ENCODE results near the gene PRKG1. TPM values are rescaled to one million over a fixed set of nuclear protein-coding genes. Genes with fewer than 3 reads are reported as not detected.

Gene PRKG1
- 0.14 and 0.17 TPM in 2 replicates for total RNA-seq

GRCh38 chr10:51074238-51075028 lies at the start of gene PRKG1:
TSS of gene PRKG1 (plus strand) at chr10:51074487.
- H3K4me3 ChIP-seq (ENCODE audit: low read depth, low read length), result peak within 1 kb of the TSS; percentile 60
- DNase-seq (ENCODE audit: low read depth), result no peak
- TF ChIP-seq CTCF (conservative IDR thresholded peaks at IDR 0.05; ENCODE audit: low read depth, low read length), result no peak

- no peak for TF ChIP-seq CTCF (conservative IDR thresholded peaks at IDR 0.05; ENCODE audit: low read depth, low read length)
- DNase-seq (ENCODE audit: low read depth), result no peak
- no peak overlapping the region for H3K4me3 ChIP-seq (ENCODE audit: low read depth, low read length)
Observed at GRCh38 chr10:51028420-51028819, 45.9 kb upstream of the PRKG1 start.

GRCh38 chr10:51029172-51029641 lies 45.1 kb upstream of the PRKG1 start:
- DNase-seq (ENCODE audit: low read depth), result no peak

GRCh38 chr10:51030480-51030879 lies 43.8 kb upstream of the PRKG1 start:
- no peak for TF ChIP-seq CTCF (conservative IDR thresholded peaks at IDR 0.05; ENCODE audit: low read depth, low read length)

More at GRCh38 chr10:51029172-51029641, 45.1 kb upstream of the PRKG1 start:
- no peak for TF ChIP-seq CTCF (conservative IDR thresholded peaks at IDR 0.05; ENCODE audit: low read depth, low read length)
- no peak overlapping the region for H3K4me3 ChIP-seq (ENCODE audit: low read depth, low read length)

GRCh38 chr10:51031950-51032349 lies 42.3 kb upstream of the PRKG1 start:
- no peak for DNase-seq (ENCODE audit: low read depth)
- no peak for TF ChIP-seq CTCF (conservative IDR thresholded peaks at IDR 0.05; ENCODE audit: low read depth, low read length)
- H3K4me3 ChIP-seq (ENCODE audit: low read depth, low read length), result no peak overlapping the region

More at GRCh38 chr10:51030480-51030879, 43.8 kb upstream of the PRKG1 start:
- H3K4me3 ChIP-seq (ENCODE audit: low read depth, low read length), result no peak overlapping the region
- DNase-seq (ENCODE audit: low read depth), result no peak

GRCh38 chr10:51034769-51035168 lies 39.5 kb upstream of the PRKG1 start:
- no peak for TF ChIP-seq CTCF (conservative IDR thresholded peaks at IDR 0.05; ENCODE audit: low read depth, low read length)
- no peak overlapping the region for H3K4me3 ChIP-seq (ENCODE audit: low read depth, low read length)
- DNase-seq (ENCODE audit: low read depth), result no peak

GRCh38 chr10:51035344-51035743 lies 38.9 kb upstream of the PRKG1 start:
- no peak for TF ChIP-seq CTCF (conservative IDR thresholded peaks at IDR 0.05; ENCODE audit: low read depth, low read length)
- H3K4me3 ChIP-seq (ENCODE audit: low read depth, low read length), result no peak overlapping the region
- no peak for DNase-seq (ENCODE audit: low read depth)

Measured in epithelial cell of proximal tubule (primary cell).